AG09309 (cell line): ENCODE results near the gene KDM6B.

Experiments used
- DNase-seq: peaks from one replicate; pipeline ENCODE4 v3.0.0-alpha.2; 2010; ENCODE audit warnings: low read depth
- H3K4me3 ChIP-seq: 2 replicates; pipeline ENCODE4 v1.5.1; 2011; ENCODE audit warnings: mild to moderate bottlenecking, low read depth, low read length, moderate library complexity; ENCODE audit not compliant: control insufficient read depth
- TF ChIP-seq, protein P1 (sequence below): IDR thresholded peaks from 2 replicates; pipeline ENCODE4 v1.5.1; 2011; ENCODE audit warnings: mild to moderate bottlenecking, low read depth, low read length, inconsistent platforms; ENCODE audit not compliant: insufficient read depth, control insufficient read depth; ENCODE audit errors: missing control alignments

Gene KDM6B

DNA sequence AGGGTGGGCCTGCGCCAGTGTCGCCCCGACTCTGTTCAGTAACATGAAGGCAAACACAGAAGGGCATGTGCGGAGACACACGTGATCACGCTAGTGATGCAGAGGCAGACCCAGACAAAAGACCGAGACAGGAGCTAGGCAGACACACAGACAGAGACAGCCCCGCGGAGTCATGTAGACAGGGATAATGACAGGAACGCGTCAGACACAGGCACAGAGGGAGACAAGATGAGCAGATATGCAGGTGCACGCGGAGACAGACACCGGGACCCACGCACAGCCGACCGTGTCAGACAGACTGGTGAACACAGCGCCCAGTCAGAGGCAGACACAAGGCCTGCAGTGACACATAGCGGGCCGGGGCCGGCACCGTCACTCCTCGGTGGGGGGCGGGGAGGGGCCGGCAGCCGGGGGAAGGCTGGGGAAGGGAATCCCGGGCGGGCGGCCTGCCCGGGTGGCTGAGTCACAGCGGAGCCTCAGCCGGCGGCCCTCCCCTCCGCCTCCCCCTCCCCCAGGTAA is 7.4 kb downstream of the KDM6B start:
- peak overlapping the region; percentile 83 for H3K4me3 ChIP-seq
- DNase-seq: no peak
- TF ChIP-seq, protein P1, sequence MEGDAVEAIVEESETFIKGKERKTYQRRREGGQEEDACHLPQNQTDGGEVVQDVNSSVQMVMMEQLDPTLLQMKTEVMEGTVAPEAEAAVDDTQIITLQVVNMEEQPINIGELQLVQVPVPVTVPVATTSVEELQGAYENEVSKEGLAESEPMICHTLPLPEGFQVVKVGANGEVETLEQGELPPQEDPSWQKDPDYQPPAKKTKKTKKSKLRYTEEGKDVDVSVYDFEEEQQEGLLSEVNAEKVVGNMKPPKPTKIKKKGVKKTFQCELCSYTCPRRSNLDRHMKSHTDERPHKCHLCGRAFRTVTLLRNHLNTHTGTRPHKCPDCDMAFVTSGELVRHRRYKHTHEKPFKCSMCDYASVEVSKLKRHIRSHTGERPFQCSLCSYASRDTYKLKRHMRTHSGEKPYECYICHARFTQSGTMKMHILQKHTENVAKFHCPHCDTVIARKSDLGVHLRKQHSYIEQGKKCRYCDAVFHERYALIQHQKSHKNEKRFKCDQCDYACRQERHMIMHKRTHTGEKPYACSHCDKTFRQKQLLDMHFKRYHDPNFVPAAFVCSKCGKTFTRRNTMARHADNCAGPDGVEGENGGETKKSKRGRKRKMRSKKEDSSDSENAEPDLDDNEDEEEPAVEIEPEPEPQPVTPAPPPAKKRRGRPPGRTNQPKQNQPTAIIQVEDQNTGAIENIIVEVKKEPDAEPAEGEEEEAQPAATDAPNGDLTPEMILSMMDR: peak; percentile 22

GRCh38 chr17:7841915-7842379 is 7.9 kb downstream of the KDM6B start:
- DNase-seq: no peak
- TF ChIP-seq, protein P1: no peak
- H3K4me3 ChIP-seq: peak overlapping the region; percentile 83

DNA sequence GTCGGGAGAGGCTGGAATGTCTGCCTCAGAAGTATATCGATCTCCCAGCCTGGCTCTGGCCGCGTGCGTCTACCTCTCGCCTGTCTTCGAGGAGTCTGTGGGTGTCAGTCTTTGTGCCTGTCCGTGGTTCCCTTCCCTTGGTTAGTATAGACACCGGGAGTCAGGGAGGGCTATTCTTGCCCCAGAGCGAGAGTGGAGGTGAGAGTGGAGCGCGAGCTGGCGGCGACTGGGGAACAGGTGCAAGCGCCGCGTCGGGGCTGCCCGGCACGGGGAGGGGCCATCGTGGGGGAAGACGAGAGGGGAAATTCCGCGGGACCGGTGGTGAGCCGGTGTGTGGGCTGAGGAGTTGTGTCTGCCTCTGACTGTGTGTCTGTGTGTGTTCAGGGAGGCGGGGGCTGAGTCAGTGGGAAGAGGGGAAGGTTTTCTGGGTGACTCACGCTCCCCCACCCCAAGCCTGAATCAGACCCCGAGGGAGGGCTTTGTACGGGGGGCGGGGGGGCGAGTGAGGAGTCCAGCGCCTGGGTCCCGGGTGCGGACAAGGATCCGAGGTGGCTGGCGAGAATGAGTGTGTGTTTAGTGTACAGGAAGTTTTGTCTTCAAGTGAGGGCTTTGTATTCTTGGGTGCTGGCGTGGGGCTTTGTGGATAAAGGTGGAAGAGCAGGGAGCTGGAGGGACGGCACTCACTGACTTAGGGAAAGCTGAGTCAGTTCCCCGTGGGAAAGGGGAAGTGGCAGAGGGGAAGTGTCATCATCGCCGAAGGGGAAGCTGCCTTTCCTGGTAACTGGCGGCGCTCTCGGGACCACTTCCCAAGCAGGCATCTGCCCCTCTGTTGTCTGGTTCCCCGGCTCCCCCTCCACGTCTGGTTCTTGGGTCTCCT is 8.6 kb downstream of the KDM6B start:
- DNase-seq: no peak
- TF ChIP-seq, protein P1: no peak
- H3K4me3 ChIP-seq: peak overlapping the region; percentile 83

- no peak for DNase-seq
- peak overlapping the region; percentile 83 for H3K4me3 ChIP-seq
- TF ChIP-seq, protein P1: no peak
Observed at GRCh38 chr17:7843257-7843535, 9.2 kb downstream of the KDM6B start.

DNA sequence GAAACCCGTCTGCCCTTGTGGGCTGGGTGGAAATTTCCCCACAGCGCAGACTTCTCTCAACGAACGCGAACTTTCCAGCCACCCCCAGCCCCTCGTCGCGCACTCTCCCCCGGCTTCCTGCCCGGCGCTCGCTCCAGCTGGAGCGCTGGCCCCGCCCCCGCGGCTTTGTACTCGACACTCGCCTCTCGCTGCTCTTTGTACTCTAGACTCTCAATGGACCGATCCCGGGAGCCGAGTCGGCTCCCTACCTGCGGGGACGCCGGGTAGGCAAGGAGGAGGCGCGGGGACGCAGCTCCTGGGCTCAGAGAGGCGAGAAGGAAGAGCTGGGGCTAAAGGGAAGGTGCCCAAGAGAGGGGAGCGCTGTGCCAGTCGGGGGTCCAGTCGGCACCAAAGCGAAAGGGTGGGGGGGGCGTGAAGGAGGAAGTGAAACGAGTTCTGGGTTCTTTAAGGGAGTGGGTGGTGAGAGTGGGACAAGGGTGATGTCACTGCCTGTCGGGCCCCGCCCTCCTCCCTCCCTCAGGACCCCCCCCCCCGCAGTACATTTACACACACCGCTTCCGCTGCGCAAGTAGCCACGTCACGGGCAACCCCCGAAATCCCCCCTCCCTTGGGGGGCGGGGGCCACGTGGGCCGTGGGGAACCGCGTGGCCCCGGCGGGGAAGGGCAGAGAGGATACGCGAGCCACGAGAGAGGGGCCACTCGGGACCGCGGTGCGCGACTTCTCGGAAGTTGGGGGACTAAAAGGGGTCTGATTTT is 9.7 kb downstream of the KDM6B start:
- peak overlapping the region; percentile 83 for H3K4me3 ChIP-seq
- no peak for DNase-seq
- TF ChIP-seq, protein P1: no peak

DNA sequence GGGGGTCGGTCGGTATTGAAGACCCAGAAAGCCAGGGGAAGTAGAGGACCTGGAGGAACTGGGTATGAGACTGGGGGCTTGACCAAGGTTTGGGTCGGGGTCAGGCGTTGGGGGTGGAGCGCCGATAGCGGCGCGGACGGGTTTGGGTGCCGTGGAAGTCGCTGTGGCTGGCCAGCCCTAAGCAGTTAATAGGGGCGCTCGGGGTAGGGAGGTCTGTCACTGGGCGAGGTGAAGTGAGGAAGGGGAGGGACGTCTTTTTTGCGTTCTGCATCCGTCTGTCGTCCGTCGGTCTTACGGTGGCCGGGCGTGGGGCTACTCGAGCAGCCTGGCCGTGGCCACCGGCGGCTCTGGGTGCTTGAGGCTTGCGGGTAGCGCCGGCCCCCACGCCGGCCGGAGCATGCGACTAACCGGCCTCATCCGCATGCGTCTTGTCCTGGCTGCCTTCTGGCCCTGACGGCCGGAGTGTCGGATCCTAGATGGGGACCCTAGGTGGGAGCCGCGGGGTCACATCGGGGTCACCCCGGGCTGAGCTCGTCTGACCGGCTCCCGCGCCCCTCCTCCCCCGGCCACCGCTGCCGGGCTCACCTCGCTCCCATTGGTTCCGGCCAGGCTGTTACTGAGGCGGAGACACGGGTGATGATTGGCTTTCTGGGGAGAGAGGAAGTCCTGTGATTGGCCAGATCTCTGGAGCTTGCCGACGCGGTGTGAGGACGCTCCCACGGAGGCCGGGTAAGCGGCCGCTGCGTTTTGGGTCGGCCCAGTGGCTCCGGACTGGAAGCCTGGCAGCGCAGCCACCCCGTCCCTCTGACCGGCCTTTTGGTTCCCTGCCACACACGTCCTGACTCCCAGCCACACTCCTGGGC is 10.5 kb downstream of the KDM6B start:
- H3K4me3 ChIP-seq: peak overlapping the region; percentile 83
- TF ChIP-seq, protein P1: no peak
- no peak for DNase-seq
